H1 (cell line): Measurements from ENCODE around the gene ASCC1.

Experiments
- CHD2 ChIP-seq: IDR thresholded peaks from 2 replicates; pipeline ENCODE4 v1.6.1; 2012; ENCODE audit warnings: low read length, improper control_type of control experiment
- EZH2 ChIP-seq: fragments of 200-600 bp; sonication (generic); IDR thresholded peaks from 2 replicates; pipeline ENCODE4 v1.7.1; 2012; ENCODE audit warnings: low read depth, mild to moderate bottlenecking, moderate library complexity, low read length, inconsistent platforms; ENCODE audit not compliant: severe bottlenecking
- JUN ChIP-seq: IDR thresholded peaks from 2 replicates; pipeline ENCODE4 v1.6.1; 2011; ENCODE audit warnings: low read depth, mild to moderate bottlenecking, improper control_type of control experiment, low read length
- KDM1A ChIP-seq: fragments of 200-600, 300-600 bp; sonication (generic); IDR thresholded peaks from 2 replicates; pipeline ENCODE4 v1.7.1; 2016; ENCODE audit warnings: mild to moderate bottlenecking, low read length, borderline replicate concordance
- KDM5A ChIP-seq: fragments of 200-600 bp; IDR thresholded peaks from 2 replicates; pipeline ENCODE4 v1.7.1; 2012; ENCODE audit warnings: mild to moderate bottlenecking, low read length, inconsistent platforms, mixed read lengths
- POLR2AphosphoS5 ChIP-seq: IDR thresholded peaks from 2 replicates; pipeline ENCODE4 v1.6.1; 2011; ENCODE audit warnings: low read depth, low read length
- TAF1 ChIP-seq: IDR thresholded peaks from 2 replicates; pipeline ENCODE4 v1.6.1; 2011; ENCODE audit warnings: mild to moderate bottlenecking, low read depth, low read length
- TCF12 ChIP-seq: IDR thresholded peaks from 2 replicates; pipeline ENCODE4 v1.6.1; 2011; ENCODE audit warnings: low read depth, mild to moderate bottlenecking, low read length
- ZNF274 ChIP-seq: IDR thresholded peaks from 2 replicates; pipeline ENCODE4 v1.7.0; 2012; ENCODE audit warnings: low read length, borderline replicate concordance; ENCODE audit errors: extremely low read depth
- TF ChIP-seq, protein P1 (sequence below), 3 experiments: IDR thresholded peaks; 1 replicate in 2 of 3; 2 replicates in 1 of 3; pipeline versions ENCODE4 v1.5.1 to v1.6.1; 2011; ENCODE audit warnings: low read length in 3 of 3, mild to moderate bottlenecking in 3 of 3, inconsistent platforms in 2 of 3, low read depth in 1 of 3, moderate library complexity in 1 of 3; ENCODE audit not compliant: insufficient read depth in 1 of 3; ENCODE audit errors: control extremely low read depth in 1 of 3

DNA sequence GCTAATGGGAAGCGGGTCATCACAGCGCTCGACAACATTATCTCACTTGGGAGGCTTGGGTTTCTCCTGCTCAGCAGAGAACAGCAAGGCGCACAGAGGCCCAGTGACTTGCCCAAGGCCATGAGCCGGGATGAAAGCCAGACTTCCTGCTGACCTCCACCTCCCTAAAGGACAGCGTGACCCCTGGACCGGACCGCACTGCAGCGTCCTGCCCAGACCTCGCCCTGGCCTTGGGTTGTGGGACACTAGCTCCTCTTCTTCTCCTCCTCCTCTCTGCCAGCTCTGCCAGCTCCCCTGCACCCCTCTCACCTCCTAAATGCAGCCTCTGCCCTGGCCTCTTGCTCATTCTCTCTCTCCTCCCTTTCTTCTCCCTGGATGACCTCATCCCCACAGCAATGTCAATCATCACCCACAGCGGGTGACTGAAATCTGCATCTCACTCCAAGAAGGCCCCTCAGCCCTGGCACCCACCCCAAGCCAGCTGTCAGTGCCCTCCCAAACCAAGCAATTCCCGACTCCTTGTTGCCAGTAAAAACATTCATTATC lies 147.1 kb downstream of the ASCC1 start:
- TF ChIP-seq POLR2AphosphoS5 = no peak
- TF ChIP-seq KDM1A = no peak
- no peak for TF ChIP-seq KDM5A
- TF ChIP-seq ZNF274 = no peak
- TF ChIP-seq TCF12 = no peak
- no peak for TF ChIP-seq JUN
- TF ChIP-seq, protein P1, sequence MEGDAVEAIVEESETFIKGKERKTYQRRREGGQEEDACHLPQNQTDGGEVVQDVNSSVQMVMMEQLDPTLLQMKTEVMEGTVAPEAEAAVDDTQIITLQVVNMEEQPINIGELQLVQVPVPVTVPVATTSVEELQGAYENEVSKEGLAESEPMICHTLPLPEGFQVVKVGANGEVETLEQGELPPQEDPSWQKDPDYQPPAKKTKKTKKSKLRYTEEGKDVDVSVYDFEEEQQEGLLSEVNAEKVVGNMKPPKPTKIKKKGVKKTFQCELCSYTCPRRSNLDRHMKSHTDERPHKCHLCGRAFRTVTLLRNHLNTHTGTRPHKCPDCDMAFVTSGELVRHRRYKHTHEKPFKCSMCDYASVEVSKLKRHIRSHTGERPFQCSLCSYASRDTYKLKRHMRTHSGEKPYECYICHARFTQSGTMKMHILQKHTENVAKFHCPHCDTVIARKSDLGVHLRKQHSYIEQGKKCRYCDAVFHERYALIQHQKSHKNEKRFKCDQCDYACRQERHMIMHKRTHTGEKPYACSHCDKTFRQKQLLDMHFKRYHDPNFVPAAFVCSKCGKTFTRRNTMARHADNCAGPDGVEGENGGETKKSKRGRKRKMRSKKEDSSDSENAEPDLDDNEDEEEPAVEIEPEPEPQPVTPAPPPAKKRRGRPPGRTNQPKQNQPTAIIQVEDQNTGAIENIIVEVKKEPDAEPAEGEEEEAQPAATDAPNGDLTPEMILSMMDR (IDR thresholded peaks at IDR 0.05; ENCODE audit: control extremely low read depth in 1 of 3, insufficient read depth in 1 of 3, low read depth in 1 of 3, low read length in 3 of 3) = no peak
- no peak for TF ChIP-seq CHD2
- TF ChIP-seq EZH2 = no peak
- no peak for TF ChIP-seq TAF1
